Measurements from ENCODE around the gene HNRNPD.
"Not testable (repeated sequence)": the region's sequence is repeated elsewhere in the genome, so short reads cannot be mapped to it uniquely, and the experiment has no call there.

HNRNPD gene

GRCh38 chr4:82373816-82374625, at the start of gene HNRNPD:
HNRNPD (minus strand) TSS chr4:82373991; CDS start chr4:82373678, 313 bp downstream.
- DNase-seq (ENCODE audit: low spot score), result peak; percentile 95

- no peak for DNase-seq (ENCODE audit: low spot score)
Observed at GRCh38 chr4:82422616-82423015, 48.8 kb upstream of the HNRNPD start.

- no peak for DNase-seq (ENCODE audit: low spot score)
Observed at GRCh38 chr4:82421796-82422560, 48.2 kb upstream of the HNRNPD start.

GRCh38 chr4:82419451-82419850, 45.7 kb upstream of the HNRNPD start:
- no peak for DNase-seq (ENCODE audit: low spot score)

GRCh38 chr4:82415922-82416365, 42.2 kb upstream of the HNRNPD start:
- no peak for DNase-seq (ENCODE audit: low spot score)

- DNase-seq (ENCODE audit: low spot score), result not testable (repeated sequence)
Observed at GRCh38 chr4:82415061-82415460, 41.3 kb upstream of the HNRNPD start.

GRCh38 chr4:82403725-82404124, 29.9 kb upstream of the HNRNPD start:
- no peak for DNase-seq (ENCODE audit: low spot score)

- DNase-seq (ENCODE audit: low spot score), result no peak
Observed at GRCh38 chr4:82402196-82402775, 28.5 kb upstream of the HNRNPD start.

- no peak for DNase-seq (ENCODE audit: low spot score)
Observed at GRCh38 chr4:82401600-82401999, 27.8 kb upstream of the HNRNPD start.

- DNase-seq (ENCODE audit: low spot score), result no peak
Observed at GRCh38 chr4:82398263-82398662, 24.5 kb upstream of the HNRNPD start.

- no peak for DNase-seq (ENCODE audit: low spot score)
Observed at GRCh38 chr4:82397527-82397926, 23.7 kb upstream of the HNRNPD start.

- DNase-seq (ENCODE audit: low spot score), result no peak
Observed at GRCh38 chr4:82394896-82395295, 21.1 kb upstream of the HNRNPD start.

- DNase-seq (ENCODE audit: low spot score), result not testable (repeated sequence)
Observed at GRCh38 chr4:82390061-82390460, 16.3 kb upstream of the HNRNPD start.

GRCh38 chr4:82388405-82388804, 14.6 kb upstream of the HNRNPD start:
- no peak for DNase-seq (ENCODE audit: low spot score)

GRCh38 chr4:82386312-82386711, 12.5 kb upstream of the HNRNPD start:
- DNase-seq (ENCODE audit: low spot score), result not testable (repeated sequence)

- DNase-seq (ENCODE audit: low spot score), result no peak
Observed at GRCh38 chr4:82382751-82383150, 9.0 kb upstream of the HNRNPD start.

GRCh38 chr4:82381661-82382296, 8.0 kb upstream of the HNRNPD start:
- DNase-seq (ENCODE audit: low spot score), result no peak

- no peak for DNase-seq (ENCODE audit: low spot score)
Observed at GRCh38 chr4:82381235-82381634, 7.4 kb upstream of the HNRNPD start.

GRCh38 chr4:82380831-82381230, 7.0 kb upstream of the HNRNPD start:
- DNase-seq (ENCODE audit: low spot score), result no peak

- no peak for DNase-seq (ENCODE audit: low spot score)
Observed at GRCh38 chr4:82380344-82380743, 6.6 kb upstream of the HNRNPD start.

- DNase-seq (ENCODE audit: low spot score), result no peak
Observed at GRCh38 chr4:82376109-82376508, 2.3 kb upstream of the HNRNPD start.

- DNase-seq (ENCODE audit: low spot score), result no peak
Observed at GRCh38 chr4:82373486-82373815, 340 bp downstream of the HNRNPD start.
